Fibroblast of lung (primary cell): ENCODE data around the gene SERGEF. TPM values are rescaled to one million over a fixed set of nuclear protein-coding genes. Genes with fewer than 3 reads are reported as not detected.

Source experiments
- DNase-seq, 2 donors: peaks; one replicate each; pipeline versions ENCODE4 v3.0.0 to v3.0.0-alpha.2; 2010; ENCODE audit warnings: low read depth in 2 of 2
- H2AFZ ChIP-seq: 2 replicates; pipeline ENCODE4 v1.5.1; 2012; ENCODE audit warnings: low read length, control low read depth, inconsistent platforms
- H3K27ac ChIP-seq: 2 replicates; pipeline ENCODE4 v1.5.1; 2011; ENCODE audit warnings: low read length, control low read depth; ENCODE audit not compliant: insufficient read depth
- H3K27me3 ChIP-seq: 2 replicates; pipeline ENCODE4 v1.5.1; 2011; ENCODE audit warnings: mild to moderate bottlenecking, low read length; ENCODE audit not compliant: control insufficient read depth, insufficient read depth
- H3K36me3 ChIP-seq: 2 replicates; pipeline ENCODE4 v1.5.1; 2011; ENCODE audit warnings: low read length; ENCODE audit not compliant: control insufficient read depth, insufficient read depth
- H3K4me1 ChIP-seq: 2 replicates; pipeline ENCODE4 v1.5.1; 2011; ENCODE audit warnings: low read length; ENCODE audit not compliant: control insufficient read depth, insufficient read depth; ENCODE audit errors: extremely low read depth
- H3K4me2 ChIP-seq: 2 replicates; pipeline ENCODE4 v1.5.1; 2011; ENCODE audit warnings: low read length, control low read depth; ENCODE audit not compliant: insufficient read depth; ENCODE audit errors: extremely low read depth
- H3K4me3 ChIP-seq, 4 experiments: fragments of 200-600 bp in 1 of 4; sonication (generic) in 1 of 4; replicated peaks in 1 of 4; 2 replicates each; pipeline ENCODE4 v1.5.1; 2011 to 2016; ENCODE audit warnings: low read length in 4 of 4, low read depth in 3 of 4, mild to moderate bottlenecking in 3 of 4, control low read depth in 2 of 4, inconsistent platforms in 1 of 4, mixed read lengths in 1 of 4; ENCODE audit not compliant: insufficient read depth in 1 of 4; ENCODE audit errors: control extremely low read depth in 1 of 4
- H3K79me2 ChIP-seq: 2 replicates; pipeline ENCODE4 v1.5.1; 2012; ENCODE audit warnings: mild to moderate bottlenecking, low read length, inconsistent platforms; ENCODE audit not compliant: control insufficient read depth, insufficient read depth
- H3K9ac ChIP-seq: 2 replicates; pipeline ENCODE4 v1.5.1; 2011; ENCODE audit warnings: mild to moderate bottlenecking, low read length, control low read depth; ENCODE audit not compliant: insufficient read depth
- H3K9me3 ChIP-seq: 2 replicates; pipeline ENCODE4 v1.5.1; 2012; ENCODE audit warnings: low read depth, low read length; ENCODE audit not compliant: control insufficient read depth, insufficient read depth
- H4K20me1 ChIP-seq: 2 replicates; pipeline ENCODE4 v1.5.1; 2011; ENCODE audit warnings: low read length; ENCODE audit not compliant: control insufficient read depth, insufficient read depth; ENCODE audit errors: extremely low read depth
- EZH2 ChIP-seq: IDR thresholded peaks from 2 replicates; pipeline ENCODE4 v1.5.1; 2012; ENCODE audit warnings: low read length, control low read depth, mild to moderate bottlenecking; ENCODE audit errors: missing control alignments
- polyA plus RNA-seq, 2 donors: library from polyadenylated mRNA; depleted of rRNA in 1 of 2; stranded (reverse) in 1 of 2; unstranded in 1 of 2; fragments of >200 nt; gene quantifications; 2 replicates each; pipeline ENCODE4 v1.2.1, GENCODE V29; 2011 to 2012; ENCODE audit warnings: missing spikeins in 1 of 2
- total RNA-seq: library from RNA; depleted of rRNA; stranded (reverse); fragments of >200 nt; gene quantifications from 2 replicates; pipeline ENCODE4 v1.2.1, GENCODE V29; 2014
- TF ChIP-seq, protein P1 (sequence below), 2 donors: IDR thresholded peaks in 1 of 2; conservative IDR thresholded peaks in 1 of 2; 1 replicate in 1 of 2; 2 replicates in 1 of 2; pipeline ENCODE4 v1.5.1; 2011 to 2012; ENCODE audit warnings: low read length in 2 of 2, control low read depth in 1 of 2, inconsistent platforms in 1 of 2, low read depth in 1 of 2, mild to moderate bottlenecking in 1 of 2

Gene SERGEF
- total and polyA plus RNA-seq, 2 donors (not counting 1 experiment from before 2014, with no cell fraction given): 14.5 to 38.5 TPM

DNA sequence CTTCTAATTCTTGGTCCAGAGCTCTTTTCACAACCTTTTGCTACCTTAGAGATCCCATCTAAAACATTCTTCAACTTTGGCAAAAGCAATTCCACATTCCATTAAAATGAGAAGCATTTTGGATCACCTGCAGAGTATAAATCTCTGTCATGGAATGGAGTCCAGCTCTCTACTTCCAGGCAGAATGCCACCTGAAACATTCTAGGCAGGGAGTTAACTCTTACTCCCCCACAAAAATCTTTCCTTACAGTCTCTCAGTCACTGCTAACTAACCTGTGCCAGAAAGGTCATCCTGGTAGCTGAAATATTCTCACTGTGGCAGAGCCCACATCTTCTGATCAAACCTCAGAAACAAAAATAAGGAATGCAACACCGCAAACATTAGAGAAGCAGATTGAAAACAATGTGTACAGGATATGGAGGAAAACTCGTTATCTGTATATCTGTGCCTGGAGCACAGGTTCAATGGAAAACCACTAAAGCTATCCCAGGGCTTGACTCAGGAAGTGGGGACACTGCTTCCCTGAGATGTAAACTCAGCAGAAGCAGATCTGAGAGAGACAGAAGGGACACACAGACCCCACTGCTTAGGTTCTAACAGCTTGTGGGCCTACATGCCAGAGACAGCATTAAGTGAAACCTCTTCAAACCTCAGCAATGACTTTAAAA lies 199.3 kb downstream of the SERGEF start:
- H3K36me3 ChIP-seq: no peaks in the 10 kb centered on the region
- H3K9ac ChIP-seq: no peak overlapping the region
- H4K20me1 ChIP-seq: no peaks in the 10 kb centered on the region
- no peaks in the 10 kb centered on the region for H3K4me1 ChIP-seq
- H3K4me2 ChIP-seq: no peak overlapping the region
- H3K79me2 ChIP-seq: no peaks in the 10 kb centered on the region
- no peaks in the 10 kb centered on the region for H3K9me3 ChIP-seq
- H3K4me3 ChIP-seq: no peak overlapping the region
- H3K27me3 ChIP-seq: no peaks in the 10 kb centered on the region
- no peak overlapping the region for H2AFZ ChIP-seq
- no peak overlapping the region for H3K27ac ChIP-seq
- DNase-seq: peak in 1 of 2 donors; percentile 85
- TF ChIP-seq, protein P1, sequence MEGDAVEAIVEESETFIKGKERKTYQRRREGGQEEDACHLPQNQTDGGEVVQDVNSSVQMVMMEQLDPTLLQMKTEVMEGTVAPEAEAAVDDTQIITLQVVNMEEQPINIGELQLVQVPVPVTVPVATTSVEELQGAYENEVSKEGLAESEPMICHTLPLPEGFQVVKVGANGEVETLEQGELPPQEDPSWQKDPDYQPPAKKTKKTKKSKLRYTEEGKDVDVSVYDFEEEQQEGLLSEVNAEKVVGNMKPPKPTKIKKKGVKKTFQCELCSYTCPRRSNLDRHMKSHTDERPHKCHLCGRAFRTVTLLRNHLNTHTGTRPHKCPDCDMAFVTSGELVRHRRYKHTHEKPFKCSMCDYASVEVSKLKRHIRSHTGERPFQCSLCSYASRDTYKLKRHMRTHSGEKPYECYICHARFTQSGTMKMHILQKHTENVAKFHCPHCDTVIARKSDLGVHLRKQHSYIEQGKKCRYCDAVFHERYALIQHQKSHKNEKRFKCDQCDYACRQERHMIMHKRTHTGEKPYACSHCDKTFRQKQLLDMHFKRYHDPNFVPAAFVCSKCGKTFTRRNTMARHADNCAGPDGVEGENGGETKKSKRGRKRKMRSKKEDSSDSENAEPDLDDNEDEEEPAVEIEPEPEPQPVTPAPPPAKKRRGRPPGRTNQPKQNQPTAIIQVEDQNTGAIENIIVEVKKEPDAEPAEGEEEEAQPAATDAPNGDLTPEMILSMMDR (conservative IDR thresholded peaks at IDR 0.05 in 1 of 2, IDR thresholded peaks at IDR 0.05 in 1 of 2; ENCODE audit: low read depth in 1 of 2, low read length in 2 of 2): no peak
- no peak for TF ChIP-seq EZH2

DNA sequence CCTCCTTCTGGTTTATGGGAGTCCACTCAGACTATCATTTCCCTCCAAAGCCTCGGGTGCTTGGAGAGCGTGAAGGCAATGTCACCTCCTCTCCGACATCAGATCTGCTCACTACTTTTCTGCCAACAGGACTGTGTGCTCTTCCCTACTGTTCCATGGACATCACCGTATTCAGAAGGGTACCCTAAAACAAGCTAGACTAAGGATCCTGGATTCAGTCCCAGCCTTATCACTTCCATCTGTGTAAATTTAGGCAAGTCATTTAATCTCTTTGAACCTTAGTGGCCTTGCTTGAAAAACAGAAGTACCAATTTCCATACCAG lies 200.0 kb downstream of the SERGEF start:
- Histone ChIP-seq H3K27ac (no peak overlapping the region), H3K9ac (no peak overlapping the region)

DNA sequence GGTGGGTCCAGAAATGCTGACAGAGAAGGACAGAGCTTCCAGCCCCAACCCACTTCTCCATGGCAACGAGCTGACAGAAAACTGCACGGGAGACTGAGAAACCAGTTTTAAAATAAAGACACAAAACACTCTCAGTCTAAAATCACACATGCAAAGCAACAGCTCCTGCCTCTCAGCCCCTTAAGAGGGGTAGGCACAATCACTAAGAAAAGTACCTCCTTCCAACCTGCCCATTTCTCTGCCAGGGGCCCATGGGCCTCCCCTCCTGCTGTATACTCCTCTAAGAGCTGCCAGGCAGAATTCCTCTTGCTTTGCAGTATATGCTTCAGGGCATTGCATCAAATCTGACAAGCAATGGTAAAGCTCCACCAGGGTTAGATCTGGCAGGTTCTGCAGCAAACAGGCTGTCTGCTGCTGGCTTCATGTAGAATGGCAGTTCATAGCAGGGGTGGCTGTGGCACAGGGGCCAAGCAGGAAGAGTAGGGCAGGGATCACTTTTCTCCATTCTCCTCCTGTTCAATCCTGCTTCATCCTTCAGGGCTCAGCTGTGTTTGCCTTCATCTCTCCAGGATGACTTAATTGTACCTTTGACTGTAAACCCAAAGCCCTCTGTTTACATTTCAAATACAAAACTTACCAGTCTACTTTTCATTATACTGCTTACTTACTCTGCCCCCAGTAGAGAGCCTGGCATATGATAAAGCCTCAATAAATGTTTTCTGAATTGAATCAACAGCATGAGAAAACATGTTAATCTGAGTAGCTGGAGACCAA lies 200.6 kb downstream of the SERGEF start:
- H3K27ac ChIP-seq: no peak overlapping the region
- DNase-seq: no peak
- H3K4me3 ChIP-seq: no peak overlapping the region
- no peaks in the 10 kb centered on the region for H3K27me3 ChIP-seq
- H2AFZ ChIP-seq: no peak overlapping the region
- no peaks in the 10 kb centered on the region for H3K79me2 ChIP-seq
- H3K9me3 ChIP-seq: no peaks in the 10 kb centered on the region
- TF ChIP-seq EZH2: no peak
- TF ChIP-seq, protein P1 (conservative IDR thresholded peaks at IDR 0.05 in 1 of 2, IDR thresholded peaks at IDR 0.05 in 1 of 2; ENCODE audit: low read depth in 1 of 2, low read length in 2 of 2): no peak
- no peaks in the 10 kb centered on the region for H3K36me3 ChIP-seq
- H4K20me1 ChIP-seq: no peaks in the 10 kb centered on the region
- no peaks in the 10 kb centered on the region for H3K4me1 ChIP-seq
- H3K4me2 ChIP-seq: no peak overlapping the region
- H3K9ac ChIP-seq: no peak overlapping the region

More for the DNA sequence above, 200.0 kb downstream of the SERGEF start:
- TF ChIP-seq, protein P1 (conservative IDR thresholded peaks at IDR 0.05 in 1 of 2, IDR thresholded peaks at IDR 0.05 in 1 of 2; ENCODE audit: low read depth in 1 of 2, low read length in 2 of 2): no peak
- no peak for TF ChIP-seq EZH2
- Histone ChIP-seq H3K4me2 (no peak overlapping the region), H3K79me2 (no peaks in the 10 kb centered on the region), H3K9me3 (no peaks in the 10 kb centered on the region), H4K20me1 (no peaks in the 10 kb centered on the region), H3K4me1 (no peaks in the 10 kb centered on the region), H3K27me3 (no peaks in the 10 kb centered on the region), H3K36me3 (no peaks in the 10 kb centered on the region), H3K4me3 (no peak overlapping the region), H2AFZ (no peak overlapping the region)
- DNase-seq: no peak
